ENCODE results near the gene AGPAT4.

AGPAT4 gene

GRCh38 chr6:161238500-161238899 lies 35.4 kb downstream of the AGPAT4 start:
- no peak overlapping the region for H4K8ac ChIP-seq (ENCODE audit: low read depth, low read length)
- H3K14ac ChIP-seq (ENCODE audit: low read length) = no peak overlapping the region
- no peak overlapping the region for H4K91ac ChIP-seq (ENCODE audit: low read depth, low read length)
- no peak overlapping the region for H3K27ac ChIP-seq (ENCODE audit: low read depth, low read length)
- no peak overlapping the region for H3K18ac ChIP-seq (ENCODE audit: low read length)
- no peak overlapping the region for H4K12ac ChIP-seq (ENCODE audit: low read depth, low read length)
- H3K23ac ChIP-seq (ENCODE audit: low read length) = no peak overlapping the region
- H2BK120ac ChIP-seq (ENCODE audit: insufficient read depth, low read length, poor library complexity) = no peak overlapping the region
- no peak for DNase-seq
- H3K79me2 ChIP-seq (ENCODE audit: control insufficient read depth, insufficient read depth, low read length, poor library complexity) = no peaks in the 10 kb centered on the region
- H2BK12ac ChIP-seq (ENCODE audit: low read length) = no peak overlapping the region
- no peak overlapping the region for H3K4ac ChIP-seq (ENCODE audit: low read depth, low read length)
- no peak overlapping the region for H3K4me2 ChIP-seq (ENCODE audit: low read length)
- no CpG with 5 or more reads among the region's 5 CpGs for WGBS (ENCODE audit: extremely low coverage, insufficient coverage, insufficient read length)
- no peaks in the 10 kb centered on the region for H3K79me1 ChIP-seq (ENCODE audit: low read length)
- no peaks in the 10 kb centered on the region for H3K27me3 ChIP-seq (ENCODE audit: insufficient read depth, low read length)
- H3K9ac ChIP-seq (ENCODE audit: low read length) = no peak overlapping the region
- H3K36me3 ChIP-seq (ENCODE audit: control insufficient read depth in 1 of 2, insufficient read depth in 2 of 2, low read length in 2 of 2) = no peaks in the 10 kb centered on the region
- no peaks in the 10 kb centered on the region for H3K9me3 ChIP-seq (ENCODE audit: insufficient read depth, low read depth, low read length)
- H3K4me3 ChIP-seq (ENCODE audit: low read depth, low read length) = no peak overlapping the region
- no peak overlapping the region for H2AK5ac ChIP-seq (ENCODE audit: low read length)
- no peak overlapping the region for H2AFZ ChIP-seq (ENCODE audit: insufficient read depth, low read length, poor library complexity)
- H3K4me1 ChIP-seq (ENCODE audit: control insufficient read depth in 1 of 2, insufficient read depth in 2 of 2, low read length in 2 of 2) = peaks cover 0 to 11% of the 10 kb centered on the region in 2 experiments
- no peak overlapping the region for H2BK5ac ChIP-seq (ENCODE audit: low read depth, low read length, poor library complexity)

- no peak overlapping the region for H2BK5ac ChIP-seq (ENCODE audit: low read depth, low read length, poor library complexity)
- H2BK12ac ChIP-seq (ENCODE audit: low read length) = no peak overlapping the region
- H3K4ac ChIP-seq (ENCODE audit: low read depth, low read length) = no peak overlapping the region
- no peak overlapping the region for H4K8ac ChIP-seq (ENCODE audit: low read depth, low read length)
- DNase-seq = no peak
- no peak overlapping the region for H4K91ac ChIP-seq (ENCODE audit: low read depth, low read length)
- H3K4me2 ChIP-seq (ENCODE audit: low read length) = no peak overlapping the region
- H3K9ac ChIP-seq (ENCODE audit: low read length) = no peak overlapping the region
- no peak overlapping the region for H3K4me3 ChIP-seq (ENCODE audit: low read depth, low read length)
- no peak overlapping the region for H3K23ac ChIP-seq (ENCODE audit: low read length)
- no peak overlapping the region for H2AFZ ChIP-seq (ENCODE audit: insufficient read depth, low read length, poor library complexity)
- no peaks in the 10 kb centered on the region for H3K27me3 ChIP-seq (ENCODE audit: insufficient read depth, low read length)
- no peak overlapping the region for H2AK5ac ChIP-seq (ENCODE audit: low read length)
- H4K12ac ChIP-seq (ENCODE audit: low read depth, low read length) = no peak overlapping the region
- H3K79me2 ChIP-seq (ENCODE audit: control insufficient read depth, insufficient read depth, low read length, poor library complexity) = no peaks in the 10 kb centered on the region
- no peak overlapping the region for H3K27ac ChIP-seq (ENCODE audit: low read depth, low read length)
- H3K79me1 ChIP-seq (ENCODE audit: low read length) = no peaks in the 10 kb centered on the region
- H2BK120ac ChIP-seq (ENCODE audit: insufficient read depth, low read length, poor library complexity) = no peak overlapping the region
- H3K4me1 ChIP-seq (ENCODE audit: control insufficient read depth in 1 of 2, insufficient read depth in 2 of 2, low read length in 2 of 2) = peaks cover 0 to 11% of the 10 kb centered on the region in 2 experiments
- no peaks in the 10 kb centered on the region for H3K9me3 ChIP-seq (ENCODE audit: insufficient read depth, low read depth, low read length)
- no CpG with 5 or more reads among the region's 6 CpGs for WGBS (ENCODE audit: extremely low coverage, insufficient coverage, insufficient read length)
- no peak overlapping the region for H3K18ac ChIP-seq (ENCODE audit: low read length)
- H3K14ac ChIP-seq (ENCODE audit: low read length) = no peak overlapping the region
- no peaks in the 10 kb centered on the region for H3K36me3 ChIP-seq (ENCODE audit: control insufficient read depth in 1 of 2, insufficient read depth in 2 of 2, low read length in 2 of 2)
Measured at GRCh38 chr6:161238081-161238480, 35.8 kb downstream of the AGPAT4 start.

- peaks cover 0 to 2% of the 10 kb centered on the region in 2 experiments for H3K36me3 ChIP-seq (ENCODE audit: control insufficient read depth in 1 of 2, insufficient read depth in 2 of 2, low read length in 2 of 2)
- no peak overlapping the region for H2BK12ac ChIP-seq (ENCODE audit: low read length)
- H4K91ac ChIP-seq (ENCODE audit: low read depth, low read length) = no peak overlapping the region
- H3K27me3 ChIP-seq (ENCODE audit: insufficient read depth, low read length) = no peaks in the 10 kb centered on the region
- H4K12ac ChIP-seq (ENCODE audit: low read depth, low read length) = no peak overlapping the region
- H3K14ac ChIP-seq (ENCODE audit: low read length) = no peak overlapping the region
- no peak overlapping the region for H2BK120ac ChIP-seq (ENCODE audit: insufficient read depth, low read length, poor library complexity)
- no peak overlapping the region for H3K27ac ChIP-seq (ENCODE audit: low read depth, low read length)
- no peak overlapping the region for H2BK5ac ChIP-seq (ENCODE audit: low read depth, low read length, poor library complexity)
- H4K8ac ChIP-seq (ENCODE audit: low read depth, low read length) = no peak overlapping the region
- H3K4me2 ChIP-seq (ENCODE audit: low read length) = no peak overlapping the region
- H3K4me3 ChIP-seq (ENCODE audit: low read depth, low read length) = no peak overlapping the region
- H3K9me3 ChIP-seq (ENCODE audit: insufficient read depth, low read depth, low read length) = no peaks in the 10 kb centered on the region
- no peak overlapping the region for H3K18ac ChIP-seq (ENCODE audit: low read length)
- H3K9ac ChIP-seq (ENCODE audit: low read length) = no peak overlapping the region
- H2AFZ ChIP-seq (ENCODE audit: insufficient read depth, low read length, poor library complexity) = no peak overlapping the region
- no peak for DNase-seq
- no peak overlapping the region for H3K4ac ChIP-seq (ENCODE audit: low read depth, low read length)
- no peak overlapping the region for H3K23ac ChIP-seq (ENCODE audit: low read length)
- no peaks in the 10 kb centered on the region for H3K79me2 ChIP-seq (ENCODE audit: control insufficient read depth, insufficient read depth, low read length, poor library complexity)
- H3K79me1 ChIP-seq (ENCODE audit: low read length) = peaks cover 2% of the 10 kb centered on the region
- WGBS (ENCODE audit: extremely low coverage, insufficient coverage, insufficient read length) = no CpG with 5 or more reads among the region's 1 CpG
- H3K4me1 ChIP-seq (ENCODE audit: control insufficient read depth in 1 of 2, insufficient read depth in 2 of 2, low read length in 2 of 2) = peaks cover 0 to 11% of the 10 kb centered on the region in 2 experiments
- H2AK5ac ChIP-seq (ENCODE audit: low read length) = no peak overlapping the region
Measured at GRCh38 chr6:161237176-161237575, 36.7 kb downstream of the AGPAT4 start.

GRCh38 chr6:161235776-161236633 lies 37.9 kb downstream of the AGPAT4 start:
- Histone ChIP-seq H3K27ac (ENCODE audit: low read depth, low read length) (no peak overlapping the region), H3K9me3 (ENCODE audit: insufficient read depth, low read depth, low read length) (no peaks in the 10 kb centered on the region), H4K8ac (ENCODE audit: low read depth, low read length) (no peak overlapping the region), H4K91ac (ENCODE audit: low read depth, low read length) (no peak overlapping the region), H3K4ac (ENCODE audit: low read depth, low read length) (no peak overlapping the region), H3K23ac (ENCODE audit: low read length) (no peak overlapping the region), H4K12ac (ENCODE audit: low read depth, low read length) (no peak overlapping the region), H3K9ac (ENCODE audit: low read length) (no peak overlapping the region), H3K79me1 (ENCODE audit: low read length) (peaks cover 2% of the 10 kb centered on the region), H2AK5ac (ENCODE audit: low read length) (no peak overlapping the region), H2BK12ac (ENCODE audit: low read length) (no peak overlapping the region), H3K14ac (ENCODE audit: low read length) (no peak overlapping the region), H3K4me3 (ENCODE audit: low read depth, low read length) (no peak overlapping the region), H3K79me2 (ENCODE audit: control insufficient read depth, insufficient read depth, low read length, poor library complexity) (no peaks in the 10 kb centered on the region), H2BK120ac (ENCODE audit: insufficient read depth, low read length, poor library complexity) (no peak overlapping the region), H2AFZ (ENCODE audit: insufficient read depth, low read length, poor library complexity) (no peak overlapping the region), H3K4me2 (ENCODE audit: low read length) (no peak overlapping the region), H3K27me3 (ENCODE audit: insufficient read depth, low read length) (no peaks in the 10 kb centered on the region), H2BK5ac (ENCODE audit: low read depth, low read length, poor library complexity) (no peak overlapping the region), H3K36me3 (ENCODE audit: control insufficient read depth in 1 of 2, insufficient read depth in 2 of 2, low read length in 2 of 2) (peaks cover 0 to 2% of the 10 kb centered on the region in 2 experiments), H3K4me1 (ENCODE audit: control insufficient read depth in 1 of 2, insufficient read depth in 2 of 2, low read length in 2 of 2) (peaks cover 0 to 11% of the 10 kb centered on the region in 2 experiments), H3K18ac (ENCODE audit: low read length) (no peak overlapping the region)
- DNase-seq = no peak
- no CpG with 5 or more reads among the region's 15 CpGs for WGBS (ENCODE audit: extremely low coverage, insufficient coverage, insufficient read length)

Measured in trophoblast cell (in vitro differentiated cells and primary cell).